ENCODE data around the gene RGL1. TPM values are rescaled to one million over a fixed set of nuclear protein-coding genes. Genes with fewer than 3 reads are reported as not detected.

Gene RGL1
- total RNA-seq, result 30.5 and 34.6 TPM in 2 replicates

GRCh38 chr1:183804916-183805841, at the start of gene RGL1:
TSS of gene RGL1 (plus strand) at chr1:183805120. CDS start at chr1:183805298, 178 bp downstream.

Other genes starting within 250 kb of the RGL1 start
- gene NCF2, start 214.7 kb upstream of the RGL1 start, total RNA-seq, result 0.10 TPM in 1 of 2 replicates, not detected in the other
- 164 and 246 TPM in 2 replicates for gene ARPC5, start 169.3 kb upstream of the RGL1 start, total RNA-seq
- gene APOBEC4, start 151.8 kb upstream of the RGL1 start, total RNA-seq, result not detected in 2 replicates
- under 0.01 and 0.10 TPM in 2 replicates for gene COLGALT2, start 232.6 kb downstream of the RGL1 start, total RNA-seq
- 23.2 and 36.9 TPM in 2 replicates for gene TSEN15, start 246.6 kb downstream of the RGL1 start, total RNA-seq